Brain microvascular endothelial cell (primary cell): ENCODE measurements around the gene PROSER2.

Experiments used
- DNase-seq: peaks from one replicate; pipeline ENCODE4 v3.0.0-alpha.2; 2020
- H3K27ac ChIP-seq: fragments of 250-450 bp; sonication (Bioruptor Pico); 2 replicates; pipeline ENCODE4 v1.5.1; 2020; ENCODE audit warnings: mild to moderate bottlenecking, moderate library complexity
- H3K27me3 ChIP-seq: fragments of 250-450 bp; sonication (Bioruptor Pico); replicated peaks from 2 replicates; pipeline ENCODE4 v1.5.1; 2020; ENCODE audit warnings: mild to moderate bottlenecking
- H3K36me3 ChIP-seq: fragments of 250-450 bp; sonication (Bioruptor Pico); replicated peaks from 2 replicates; pipeline ENCODE4 v1.5.1; 2020; ENCODE audit warnings: mild to moderate bottlenecking
- H3K4me3 ChIP-seq: 2 replicates; pipeline ENCODE4 v1.5.1; 2011; ENCODE audit warnings: low read depth, mild to moderate bottlenecking, control low read depth, low read length, moderate library complexity
- CTCF ChIP-seq: IDR thresholded peaks from 2 replicates; pipeline ENCODE4 v1.5.1; 2011; ENCODE audit warnings: low read depth, mild to moderate bottlenecking, moderate library complexity, low read length, control low read depth, inconsistent platforms; ENCODE audit errors: missing control alignments
- in situ Hi-C: cut with HindIII; loops from 2 replicates; pipeline ENCODE4 v1.10.0; 2017; ENCODE audit warnings: low sequenced_read_pairs, low pct_ligation_motif_present

PROSER2 gene

GRCh38 chr10:11880151-11881029 lies 57.2 kb downstream of the PROSER2 start:
- in situ Hi-C loops: no loop called here
- H3K36me3 ChIP-seq: no peaks in the 10 kb centered on the region
- no peak for DNase-seq
- no peak overlapping the region for H3K4me3 ChIP-seq
- no peak overlapping the region for H3K27ac ChIP-seq
- TF ChIP-seq CTCF: no peak
- H3K27me3 ChIP-seq: no peaks in the 10 kb centered on the region

GRCh38 chr10:11881030-11881476 lies 57.9 kb downstream of the PROSER2 start:
- Histone ChIP-seq H3K27me3 (no peaks in the 10 kb centered on the region), H3K4me3 (no peak overlapping the region), H3K36me3 (no peaks in the 10 kb centered on the region), H3K27ac (no peak overlapping the region)
- no peak for TF ChIP-seq CTCF
- DNase-seq: no peak
- in situ Hi-C loops: no loop called here

GRCh38 chr10:11881477-11882417 lies 58.6 kb downstream of the PROSER2 start:
- Histone ChIP-seq H3K4me3 (no peak overlapping the region), H3K27me3 (no peaks in the 10 kb centered on the region), H3K27ac (no peak overlapping the region), H3K36me3 (no peaks in the 10 kb centered on the region)
- in situ Hi-C loops: no loop called here
- DNase-seq: no peak
- no peak for TF ChIP-seq CTCF

GRCh38 chr10:11882646-11883375 lies 59.7 kb downstream of the PROSER2 start:
- in situ Hi-C loops: no loop called here
- no peak for DNase-seq
- Histone ChIP-seq H3K36me3 (no peaks in the 10 kb centered on the region), H3K4me3 (no peak overlapping the region), H3K27ac (no peak overlapping the region), H3K27me3 (no peaks in the 10 kb centered on the region)
- TF ChIP-seq CTCF: no peak

GRCh38 chr10:11884706-11885423 lies 61.7 kb downstream of the PROSER2 start:
- Histone ChIP-seq H3K4me3 (no peak overlapping the region), H3K27me3 (no peaks in the 10 kb centered on the region), H3K36me3 (no peaks in the 10 kb centered on the region), H3K27ac (no peak overlapping the region)
- TF ChIP-seq CTCF: no peak
- in situ Hi-C loops: no loop called here
- no peak for DNase-seq
